Thymus (tissue), 11 donors: Measurements from ENCODE around the gene LRRC75A. TPM values are rescaled to one million over a fixed set of nuclear protein-coding genes. Genes with fewer than 3 reads are reported as not detected.

Experiments used
- DNase-seq, 9 donors: peaks; one replicate each; pipeline ENCODE4 v3.0.0-alpha.2; 2013; ENCODE audit warnings: low spot score in 9 of 9, low read depth in 6 of 9, missing footprints in 1 of 9
- H3K27ac ChIP-seq, 2 donors: one replicate each; pipeline ENCODE4 v1.5.1; 2013; ENCODE audit warnings: control low read depth in 1 of 2, low read depth in 1 of 2, low read length in 1 of 2, mild to moderate bottlenecking in 1 of 2, moderate library complexity in 1 of 2
- H3K27me3 ChIP-seq, 2 donors: one replicate each; pipeline ENCODE4 v1.5.1; 2013; ENCODE audit warnings: low read length in 1 of 2; ENCODE audit not compliant: control insufficient read depth in 2 of 2, insufficient read depth in 1 of 2
- H3K36me3 ChIP-seq, 2 donors: one replicate each; pipeline ENCODE4 v1.5.1; 2013; ENCODE audit warnings: low read length in 1 of 2, mild to moderate bottlenecking in 1 of 2, moderate library complexity in 1 of 2; ENCODE audit not compliant: control insufficient read depth in 2 of 2, insufficient read depth in 2 of 2
- H3K4me1 ChIP-seq, 2 donors: one replicate each; pipeline ENCODE4 v1.5.1; 2013; ENCODE audit warnings: low read length in 2 of 2; ENCODE audit not compliant: control insufficient read depth in 2 of 2, insufficient read depth in 2 of 2
- H3K4me3 ChIP-seq, 2 donors: one replicate each; pipeline ENCODE4 v1.5.1; 2013; ENCODE audit warnings: low read length in 2 of 2, control low read depth in 1 of 2, mild to moderate bottlenecking in 1 of 2
- H3K9me3 ChIP-seq, 2 donors: one replicate each; pipeline ENCODE4 v1.5.1; 2013; ENCODE audit warnings: low read length in 1 of 2, mild to moderate bottlenecking in 1 of 2; ENCODE audit not compliant: control insufficient read depth in 2 of 2, insufficient read depth in 1 of 2
- WGBS: extraction: QIAGEN DNeasy Blood & Tissue Kit; methylation state at CpG from one replicate; pipeline ENCODE4 v1.1.7; 2013; 5-methylcytosine and 5-hydroxymethylcytosine counted together
- polyA plus RNA-seq: library from polyadenylated mRNA; stranded (reverse); fragments of 200-250 nt; gene quantifications from one replicate; pipeline ENCODE4 v1.2.3, GENCODE V29; 2013
- total RNA-seq: library from RNA; stranded (reverse); fragments of 120-200 nt; gene quantifications from one replicate; pipeline ENCODE4 v1.2.4, GENCODE V29; 2013
- donor health status: healthy.

The LRRC75A gene
- total and polyA plus RNA-seq, 2 donors: 1.6 to 2.1 TPM

GRCh38 chr17:16517477-16517876 is 25.5 kb upstream of the LRRC75A start:
- Histone ChIP-seq H3K4me3 (no peak overlapping the region), H3K27ac (no peak overlapping the region), H3K4me1 (no peaks in the 10 kb centered on the region), H3K27me3 (peaks cover 5 to 24% of the 10 kb centered on the region in 2 donors), H3K9me3 (no peaks in the 10 kb centered on the region), H3K36me3 (no peaks in the 10 kb centered on the region)
- WGBS: 95% methylated on average over 7 of the region's 7 CpGs
- no peak for DNase-seq

DNA sequence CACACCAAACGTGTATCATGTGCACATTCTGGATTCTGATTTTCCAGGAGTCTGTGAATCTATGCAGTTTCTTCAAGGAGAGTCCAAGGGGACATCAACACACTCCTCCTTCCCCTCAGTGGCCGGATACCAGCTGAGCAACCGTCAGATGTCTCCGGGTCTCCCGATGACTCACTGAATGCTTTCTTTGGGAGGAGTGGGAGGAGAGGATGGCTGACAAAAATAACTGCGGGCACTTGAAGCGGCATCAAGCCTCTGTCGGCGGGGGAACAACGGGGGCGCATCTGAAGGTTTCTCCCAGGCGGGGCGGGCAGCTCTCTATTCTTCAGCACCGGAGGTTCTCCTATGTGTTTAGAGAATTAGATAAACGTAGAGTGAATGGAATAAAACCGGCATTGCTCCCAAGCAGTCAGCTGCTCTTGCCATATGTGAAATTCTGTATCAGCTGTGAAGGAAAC is 24.6 kb upstream of the LRRC75A start:
- Histone ChIP-seq H3K36me3 (no peaks in the 10 kb centered on the region), H3K4me3 (no peak overlapping the region), H3K4me1 (peaks cover 0 to 2% of the 10 kb centered on the region in 2 donors), H3K27me3 (peaks cover 5 to 24% of the 10 kb centered on the region in 2 donors), H3K9me3 (no peaks in the 10 kb centered on the region), H3K27ac (no peak overlapping the region)
- WGBS: 69% methylated on average over 16 of the region's 16 CpGs
- DNase-seq: no peak

GRCh38 chr17:16515933-16516332 is 23.9 kb upstream of the LRRC75A start:
- DNase-seq: no peak
- no peaks in the 10 kb centered on the region for H3K9me3 ChIP-seq
- no peak overlapping the region for H3K4me3 ChIP-seq
- H3K27me3 ChIP-seq: peaks cover 5 to 24% of the 10 kb centered on the region in 2 donors
- H3K27ac ChIP-seq: no peak overlapping the region
- peaks cover 0 to 2% of the 10 kb centered on the region in 2 donors for H3K4me1 ChIP-seq
- WGBS: 94% methylated on average over 4 of the region's 4 CpGs
- H3K36me3 ChIP-seq: no peaks in the 10 kb centered on the region

- Histone ChIP-seq H3K4me3 (no peak overlapping the region), H3K4me1 (peaks cover 0 to 2% of the 10 kb centered on the region in 2 donors), H3K27ac (no peak overlapping the region), H3K9me3 (no peaks in the 10 kb centered on the region), H3K36me3 (no peaks in the 10 kb centered on the region), H3K27me3 (peaks cover 5 to 24% of the 10 kb centered on the region in 2 donors)
- no peak for DNase-seq
- 92% methylated on average over 6 of the region's 6 CpGs for WGBS
Measured at GRCh38 chr17:16513873-16514272, 21.9 kb upstream of the LRRC75A start.

GRCh38 chr17:16512011-16512410 is 20.0 kb upstream of the LRRC75A start:
- DNase-seq: peak in 1 of 9 donors; percentile 14
- WGBS: 11% methylated on average over 4 of the region's 4 CpGs
- no peak overlapping the region for H3K27ac ChIP-seq

GRCh38 chr17:16511593-16511992 is 19.6 kb upstream of the LRRC75A start:
- WGBS: 87% methylated on average over 1 of the region's 1 CpG
- no peaks in the 10 kb centered on the region for H3K36me3 ChIP-seq
- no peak overlapping the region for H3K27ac ChIP-seq
- no peaks in the 10 kb centered on the region for H3K9me3 ChIP-seq
- H3K4me3 ChIP-seq: no peak overlapping the region
- H3K27me3 ChIP-seq: peaks cover 2 to 11% of the 10 kb centered on the region in 2 donors
- peaks cover 0 to 2% of the 10 kb centered on the region in 2 donors for H3K4me1 ChIP-seq
- no peak for DNase-seq

More at GRCh38 chr17:16512011-16512410, 20.0 kb upstream of the LRRC75A start:
- Histone ChIP-seq H3K4me1 (peaks cover 0 to 2% of the 10 kb centered on the region in 2 donors), H3K4me3 (no peak overlapping the region), H3K27me3 (peaks cover 5 to 14% of the 10 kb centered on the region in 2 donors), H3K36me3 (no peaks in the 10 kb centered on the region), H3K9me3 (no peaks in the 10 kb centered on the region)

GRCh38 chr17:16507918-16508533 is 16.0 kb upstream of the LRRC75A start:
- no peak for DNase-seq
- WGBS: 82% methylated on average over 8 of the region's 8 CpGs
- no peaks in the 10 kb centered on the region for H3K27me3 ChIP-seq
- peaks cover 0 to 2% of the 10 kb centered on the region in 2 donors for H3K4me1 ChIP-seq
- H3K9me3 ChIP-seq: no peaks in the 10 kb centered on the region
- H3K27ac ChIP-seq: no peak overlapping the region
- no peaks in the 10 kb centered on the region for H3K36me3 ChIP-seq
- no peak overlapping the region for H3K4me3 ChIP-seq

GRCh38 chr17:16506188-16506587 is 14.2 kb upstream of the LRRC75A start:
- Histone ChIP-seq H3K4me1 (no peaks in the 10 kb centered on the region), H3K9me3 (no peaks in the 10 kb centered on the region), H3K27ac (no peak overlapping the region), H3K27me3 (no peaks in the 10 kb centered on the region), H3K4me3 (no peak overlapping the region), H3K36me3 (no peaks in the 10 kb centered on the region)
- WGBS: 96% methylated on average over 3 of the region's 3 CpGs
- DNase-seq: no peak

- Histone ChIP-seq H3K27me3 (no peaks in the 10 kb centered on the region), H3K4me1 (no peaks in the 10 kb centered on the region), H3K4me3 (no peak overlapping the region), H3K36me3 (no peaks in the 10 kb centered on the region), H3K27ac (no peak overlapping the region), H3K9me3 (no peaks in the 10 kb centered on the region)
- DNase-seq: no peak
- 76% methylated on average over 3 of the region's 3 CpGs for WGBS
Measured at GRCh38 chr17:16504984-16505383, 13.0 kb upstream of the LRRC75A start.
